HEK293 (cell line): ENCODE results near the gene N4BP2L1.
"Not testable (repeated sequence)": the region's sequence is repeated elsewhere in the genome, so short reads cannot be mapped to it uniquely, and the experiment has no call there.

Source experiments
- CTCF ChIA-PET: fragments of 350-600 bp; formaldehyde crosslinking; extraction: SDS; loops from one replicate; lab custom pipeline; 2021; ENCODE audit warnings: antibody characterized with exemption; lab: Yijun Ruan, JAX
- POLR2A ChIA-PET: fragments of 300-600 bp; formaldehyde crosslinking; extraction: SDS; loops from one replicate; lab custom pipeline; 2020; ENCODE audit warnings: antibody characterized with exemption, inconsistent platforms; lab: Yijun Ruan, JAX
- H3K27ac ChIP-seq: fragments of 200-500 bp; sonication (Bioruptor generic); 2 replicates; pipeline ENCODE4 v1.5.1; 2014; ENCODE audit warnings: low read depth, low read length, control low read depth, inconsistent platforms; ENCODE audit errors: extremely low read depth
- H3K36me3 ChIP-seq, 2 experiments: fragments of 200-500 bp in 1 of 2; sonication (Bioruptor generic) in 1 of 2; 1 replicate in 1 of 2; 2 replicates in 1 of 2; pipeline ENCODE4 v1.5.1; 2014 to 2017; ENCODE audit warnings: inconsistent platforms in 2 of 2, low read length in 2 of 2; ENCODE audit not compliant: control insufficient read depth in 2 of 2, insufficient read depth in 1 of 2
- H3K4me1 ChIP-seq: fragments of 200-500 bp; sonication (Bioruptor generic); 2 replicates; pipeline ENCODE4 v1.5.1; 2014; ENCODE audit warnings: mild to moderate bottlenecking, low read length, inconsistent platforms; ENCODE audit not compliant: control insufficient read depth, insufficient read depth
- H3K4me3 ChIP-seq: 2 replicates; pipeline ENCODE4 v1.5.1; 2011; ENCODE audit warnings: low read depth, mild to moderate bottlenecking, control low read depth, low read length, moderate library complexity
- H3K9me3 ChIP-seq: fragments of 200-500 bp; sonication (Bioruptor generic); 2 replicates; pipeline ENCODE4 v1.5.1; 2014; ENCODE audit warnings: low read depth, low read length, inconsistent platforms; ENCODE audit not compliant: control insufficient read depth, insufficient read depth
- BCL11A ChIP-seq: fragments of 450-650 bp; formaldehyde crosslinking; IDR thresholded peaks from 2 replicates; pipeline ENCODE4 v1.5.1; 2016; ENCODE audit warnings: low read depth, missing biosample characterization, missing genetic modification characterization
- ZNF112 ChIP-seq: fragments of 450-650 bp; formaldehyde crosslinking; IDR thresholded peaks from 2 replicates; pipeline ENCODE4 v1.5.0; 2017; ENCODE audit warnings: missing biosample characterization, missing genetic modification characterization
- ZNF146 ChIP-seq: fragments of 450-650 bp; formaldehyde crosslinking; IDR thresholded peaks from 2 replicates; pipeline ENCODE4 v1.5.1; 2016; ENCODE audit warnings: missing biosample characterization, missing genetic modification characterization
- ZNF335 ChIP-seq: fragments of 450-650 bp; formaldehyde crosslinking; conservative IDR thresholded peaks from 2 replicates; pipeline ENCODE4 v1.5.1; 2016; ENCODE audit warnings: missing biosample characterization, missing genetic modification characterization
- ZNF350 ChIP-seq: fragments of 450-650 bp; formaldehyde crosslinking; IDR thresholded peaks from 2 replicates; pipeline ENCODE4 v1.5.0; 2017; ENCODE audit warnings: missing biosample characterization, mild to moderate bottlenecking, missing genetic modification characterization
- ZNF692 ChIP-seq: fragments of 450-650 bp; formaldehyde crosslinking; IDR thresholded peaks from 2 replicates; pipeline ENCODE4 v1.5.1; 2016; ENCODE audit warnings: missing biosample characterization, missing genetic modification characterization
- ZNF707 ChIP-seq: fragments of 450-650 bp; formaldehyde crosslinking; IDR thresholded peaks from 2 replicates; pipeline ENCODE4 v1.5.1; 2016; ENCODE audit warnings: missing biosample characterization, missing genetic modification characterization
- ZNF76 ChIP-seq: fragments of 450-650 bp; formaldehyde crosslinking; IDR thresholded peaks from 2 replicates; pipeline ENCODE4; 2016; ENCODE audit warnings: low read depth, missing biosample characterization, missing genetic modification characterization, borderline replicate concordance

Gene N4BP2L1

GRCh38 chr13:32354040-32354439, 73.9 kb downstream of the N4BP2L1 start:
- Histone ChIP-seq H3K27ac (no peak overlapping the region), H3K4me3 (no peak overlapping the region), H3K4me1 (no peaks in the 10 kb centered on the region), H3K9me3 (no peaks in the 10 kb centered on the region), H3K36me3 (peaks cover 0 to 36% of the 10 kb centered on the region in 2 experiments; a peak in 2 of 3 replicates)
- ChIA-PET POLR2A (no interaction called here), CTCF (interaction anchor here (0.6 kb wide), 1 partner anchor 629 kb away, joined by 4 read pairs; no protein-coding TSS in a partner anchor)
- TF ChIP-seq ZNF692: no peak
- no peak for TF ChIP-seq ZNF350 (tag by site-specific recombination)
- TF ChIP-seq ZNF76: no peak
- no peak for TF ChIP-seq ZNF335 (tag by site-specific recombination)
- TF ChIP-seq ZNF707 (tag by site-specific recombination): no peak
- no peak for TF ChIP-seq ZNF146 (tag by site-specific recombination)
- TF ChIP-seq ZNF112: no peak
- no peak for TF ChIP-seq BCL11A (tag by site-specific recombination)

GRCh38 chr13:32350839-32351441, 77.0 kb downstream of the N4BP2L1 start:
- CTCF ChIA-PET: interaction anchor here (0.8 kb wide), 1 partner anchor 16 kb away, joined by 3 read pairs; no protein-coding TSS in a partner anchor
- H3K4me3 ChIP-seq, H3K27ac ChIP-seq, POLR2A ChIA-PET, H3K9me3 ChIP-seq, H3K4me1 ChIP-seq: not testable (repeated sequence)
- H3K36me3 ChIP-seq: peaks cover 0 to 33% of the 10 kb centered on the region in 2 experiments; a peak in 2 of 3 replicates
